NCI-H2196 (cell line): ENCODE measurements around the gene SPSB3.
A peak's percentile ranks its signal among the peaks of the same experiment; 100 is the strongest.

ENCODE experiments used
- DNase-seq: peaks from one replicate; lab custom pipeline; 2025; ENCODE audit not compliant: unreplicated experiment; lab: John Stamatoyannopoulos, UW

Gene SPSB3

GRCh38 chr16:1775846-1776671 lies 6.3 kb downstream of the SPSB3 start:
- no peak for DNase-seq

GRCh38 chr16:1775006-1775845 lies 7.1 kb downstream of the SPSB3 start:
- DNase-seq, result no peak

- DNase-seq, result no peak
Observed at GRCh38 chr16:1774448-1774780, 8.0 kb downstream of the SPSB3 start.

- no peak for DNase-seq
Observed at GRCh38 chr16:1773703-1774447, 8.5 kb downstream of the SPSB3 start.

- peak; percentile 87 for DNase-seq
Observed at GRCh38 chr16:1772908-1773702, 9.3 kb downstream of the SPSB3 start, which contains the start of gene MRPS34. TSS of gene MRPS34 (minus strand) at chr16:1773134. CDS start at chr16:1773119, 15 bp downstream.

GRCh38 chr16:1772362-1772907 lies 9.9 kb downstream of the SPSB3 start, which contains the start of gene EME2:
TSS of gene EME2 (plus strand) at chr16:1772810. CDS start at chr16:1773228, 418 bp downstream.
- DNase-seq, result no peak

GRCh38 chr16:1771864-1772361 lies 10.5 kb downstream of the SPSB3 start:
- DNase-seq, result no peak

- peak; percentile 66 for DNase-seq
Observed at GRCh38 chr16:1771188-1771863, 11.0 kb downstream of the SPSB3 start, which contains the start of gene NME3. TSS of gene NME3 (minus strand) at chr16:1771543. CDS start at chr16:1771534, 9 bp downstream.

GRCh38 chr16:1770328-1771187 lies 11.8 kb downstream of the SPSB3 start:
- peak; percentile 93 for DNase-seq

- no peak for DNase-seq
Observed at GRCh38 chr16:1769402-1770300, 12.7 kb downstream of the SPSB3 start.

- no peak for DNase-seq
Observed at GRCh38 chr16:1768767-1769401, 13.5 kb downstream of the SPSB3 start.

- no peak for DNase-seq
Observed at GRCh38 chr16:1768061-1768766, 14.2 kb downstream of the SPSB3 start.

GRCh38 chr16:1767116-1767994 lies 15.0 kb downstream of the SPSB3 start:
- DNase-seq, result no peak

- no peak for DNase-seq
Observed at GRCh38 chr16:1766701-1767100, 15.7 kb downstream of the SPSB3 start.

GRCh38 chr16:1766231-1766630 lies 16.1 kb downstream of the SPSB3 start:
- no peak for DNase-seq
